DND-41 (cell line): ENCODE results near the gene FAM162A.

Source experiments
- EZH2 ChIP-seq: IDR thresholded peaks from 3 replicates; pipeline ENCODE4 v1.6.1; 2012; ENCODE audit warnings: borderline replicate concordance, low read depth, mild to moderate bottlenecking, moderate library complexity, low read length, inconsistent platforms; ENCODE audit not compliant: severe bottlenecking
- TF ChIP-seq, protein P1 (sequence below): IDR thresholded peaks from 2 replicates; pipeline ENCODE4 v1.5.1; 2012; ENCODE audit warnings: borderline replicate concordance, low read length, moderate library complexity, mild to moderate bottlenecking; ENCODE audit not compliant: poor library complexity, severe bottlenecking; ENCODE audit errors: extremely low read depth

DNA sequence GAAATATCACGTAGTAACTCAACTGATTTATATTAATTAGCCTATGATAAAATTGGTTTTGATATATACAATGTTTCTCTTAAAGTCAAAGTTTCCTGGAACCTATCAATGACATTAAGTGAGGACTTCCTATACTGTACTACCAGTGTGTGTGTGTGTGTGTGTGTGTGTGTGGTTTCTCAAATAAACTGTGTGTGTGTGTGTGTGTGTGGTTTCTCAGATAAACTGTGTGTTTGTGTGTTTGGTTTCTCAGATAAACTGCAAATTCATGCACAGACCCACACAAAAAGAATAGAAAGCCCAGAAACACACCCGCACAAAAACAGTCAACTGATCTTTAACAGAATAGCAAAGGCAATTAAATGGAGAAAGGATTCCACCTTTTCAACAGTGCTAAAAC, 46.4 kb downstream of the FAM162A start:
- no peak for TF ChIP-seq EZH2
- TF ChIP-seq, protein P1, sequence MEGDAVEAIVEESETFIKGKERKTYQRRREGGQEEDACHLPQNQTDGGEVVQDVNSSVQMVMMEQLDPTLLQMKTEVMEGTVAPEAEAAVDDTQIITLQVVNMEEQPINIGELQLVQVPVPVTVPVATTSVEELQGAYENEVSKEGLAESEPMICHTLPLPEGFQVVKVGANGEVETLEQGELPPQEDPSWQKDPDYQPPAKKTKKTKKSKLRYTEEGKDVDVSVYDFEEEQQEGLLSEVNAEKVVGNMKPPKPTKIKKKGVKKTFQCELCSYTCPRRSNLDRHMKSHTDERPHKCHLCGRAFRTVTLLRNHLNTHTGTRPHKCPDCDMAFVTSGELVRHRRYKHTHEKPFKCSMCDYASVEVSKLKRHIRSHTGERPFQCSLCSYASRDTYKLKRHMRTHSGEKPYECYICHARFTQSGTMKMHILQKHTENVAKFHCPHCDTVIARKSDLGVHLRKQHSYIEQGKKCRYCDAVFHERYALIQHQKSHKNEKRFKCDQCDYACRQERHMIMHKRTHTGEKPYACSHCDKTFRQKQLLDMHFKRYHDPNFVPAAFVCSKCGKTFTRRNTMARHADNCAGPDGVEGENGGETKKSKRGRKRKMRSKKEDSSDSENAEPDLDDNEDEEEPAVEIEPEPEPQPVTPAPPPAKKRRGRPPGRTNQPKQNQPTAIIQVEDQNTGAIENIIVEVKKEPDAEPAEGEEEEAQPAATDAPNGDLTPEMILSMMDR: no peak
